HCT116 (cell line): ENCODE data around the gene AFF1. TPM values are rescaled to one million over a fixed set of nuclear protein-coding genes. Genes with fewer than 3 reads are reported as not detected.

Source experiments
- ATAC-seq: fragments of 200-7000 bp; cut with Tn5 transposase; 2 replicates; pipeline ENCODE4 v1.9.1; 2020; ENCODE audit warnings: mild to moderate bottlenecking, moderate library complexity
- BruUV-seq: library from RNA; stranded (reverse); fragments of 400-500 nt; replicated peaks from 2 replicates; lab custom pipeline; 2021; lab: Mats Ljungman, UMichigan
- CTCF ChIA-PET: fragments of 300-600 bp; sonication (Branson Sonifier 250); formaldehyde crosslinking; loops from one replicate; lab custom pipeline; 2021; ENCODE audit warnings: antibody characterized with exemption; lab: Charles Lee
- POLR2A ChIA-PET: fragments of 300-600, 350-600 bp; sonication (Branson Sonifier 250); formaldehyde crosslinking; loops from one replicate; lab custom pipeline; 2021; ENCODE audit warnings: antibody characterized with exemption; lab: Charles Lee
- RAD21 ChIA-PET, 2 experiments: fragments of 300-600 bp; sonication (Branson Sonifier 250); formaldehyde crosslinking; loops; one replicate each; lab custom pipeline; 2023; ENCODE audit warnings: low total read pairs in 2 of 2; ENCODE audit not compliant: uncharacterized antibody in 2 of 2, unreplicated experiment in 2 of 2, low non-redundant PET in 1 of 2; lab: Charles Lee
- DNase-seq: peaks from one replicate; pipeline ENCODE4 v3.0.0-alpha.2; 2010; ENCODE audit warnings: low read depth, low spot score
- H2AFZ ChIP-seq: fragments of 200-600 bp; shearing (Covaris generic), sonication (generic); 2 replicates; pipeline ENCODE4 v1.6.1; 2017; ENCODE audit warnings: low read depth, mixed run types, mixed read lengths, antibody characterized with exemption, low read length; ENCODE audit not compliant: poor library complexity, severe bottlenecking
- H3K27ac ChIP-seq: 2 replicates; pipeline ENCODE4 v1.5.1; 2012; ENCODE audit warnings: low read depth, low read length
- H3K27me3 ChIP-seq: fragments of 200-600 bp; sonication (generic); 2 replicates; pipeline ENCODE4 v1.6.1; 2016; ENCODE audit warnings: mixed run types, low read length, mixed read lengths; ENCODE audit not compliant: insufficient read depth
- H3K36me3 ChIP-seq, 2 experiments: fragments of 200-500 bp in 1 of 2; fragments of 200-600 bp in 1 of 2; sonication (Bioruptor generic) in 1 of 2; sonication (generic) in 1 of 2; 2 replicates each; pipeline versions ENCODE4 v1.5.1 to v1.6.1; 2014 to 2016; ENCODE audit warnings: low read length in 2 of 2, inconsistent platforms in 1 of 2, mixed read lengths in 1 of 2, mixed run types in 1 of 2; ENCODE audit not compliant: insufficient read depth in 2 of 2, control insufficient read depth in 1 of 2
- H3K4me1 ChIP-seq, 2 experiments: fragments of 200-600 bp in 1 of 2; sonication (generic) in 1 of 2; 2 replicates each; pipeline versions ENCODE4 v1.5.1 to v1.6.1; 2012 to 2017; ENCODE audit warnings: low read length in 2 of 2, inconsistent platforms in 1 of 2, mild to moderate bottlenecking in 1 of 2, mixed read lengths in 1 of 2, mixed run types in 1 of 2, moderate library complexity in 1 of 2; ENCODE audit not compliant: insufficient read depth in 2 of 2, control insufficient read depth in 1 of 2
- H3K4me2 ChIP-seq: fragments of 200-600 bp; sonication (generic); 2 replicates; pipeline ENCODE4 v1.6.1; 2017; ENCODE audit warnings: mixed run types, low read length, mixed read lengths
- H3K4me3 ChIP-seq, 2 experiments: fragments of 200-600 bp in 1 of 2; sonication (generic) in 1 of 2; replicated peaks in 1 of 2; 2 replicates each; pipeline ENCODE4 v1.5.1; 2011 to 2016; ENCODE audit warnings: low read length in 2 of 2, control low read depth in 1 of 2, low read depth in 1 of 2, mild to moderate bottlenecking in 1 of 2, mixed read lengths in 1 of 2, mixed run types in 1 of 2
- H3K79me2 ChIP-seq: fragments of 200-600 bp; sonication (generic); 2 replicates; pipeline ENCODE4 v1.6.1; 2017; ENCODE audit warnings: mild to moderate bottlenecking, mixed run types, low read length, moderate library complexity, mixed read lengths; ENCODE audit not compliant: insufficient read depth
- H3K9ac ChIP-seq: fragments of 200-600 bp; sonication (generic); 2 replicates; pipeline ENCODE4 v1.6.1; 2016; ENCODE audit warnings: low read length, mixed read lengths
- H3K9me2 ChIP-seq: fragments of 200-600 bp; sonication (generic), shearing (Covaris generic); 2 replicates; pipeline ENCODE4 v1.6.1; 2017; ENCODE audit warnings: mixed run types, mild to moderate bottlenecking, moderate library complexity; ENCODE audit not compliant: insufficient read depth
- H3K9me3 ChIP-seq, 2 experiments: fragments of 200-500 bp in 1 of 2; fragments of 200-600 bp in 1 of 2; sonication (Bioruptor generic) in 1 of 2; sonication (generic) in 1 of 2; 2 replicates each; pipeline ENCODE4 v1.6.1; 2014 to 2017; ENCODE audit warnings: low read length in 2 of 2, mixed read lengths in 2 of 2, inconsistent platforms in 1 of 2, low read depth in 1 of 2, mild to moderate bottlenecking in 1 of 2, mixed run types in 1 of 2, moderate library complexity in 1 of 2; ENCODE audit not compliant: control insufficient read depth in 1 of 2, insufficient read depth in 1 of 2
- H4K20me1 ChIP-seq: fragments of 200-600 bp; sonication (generic), shearing (Covaris generic); 2 replicates; pipeline ENCODE4 v1.6.1; 2017; ENCODE audit warnings: mixed run types, mild to moderate bottlenecking, moderate library complexity; ENCODE audit not compliant: insufficient read depth
- ATF3 ChIP-seq: IDR thresholded peaks from 2 replicates; pipeline ENCODE4 v1.6.1; 2012
- CBX3 ChIP-seq: IDR thresholded peaks from 2 replicates; pipeline ENCODE4 v1.6.1; 2012; ENCODE audit warnings: low read depth
- CEBPB ChIP-seq: IDR thresholded peaks from 2 replicates; pipeline ENCODE4 v1.6.1; 2012; ENCODE audit warnings: low read depth
- EGR1 ChIP-seq: IDR thresholded peaks from 2 replicates; pipeline ENCODE4 v1.6.1; 2012; ENCODE audit warnings: low read depth
- EZH2 ChIP-seq: fragments of 200-600 bp; sonication (generic); IDR thresholded peaks from 2 replicates; pipeline ENCODE4 v1.6.1; 2017; ENCODE audit warnings: antibody characterized with exemption, mixed run types
- FOSL1 ChIP-seq: IDR thresholded peaks from 2 replicates; pipeline ENCODE4 v1.6.1; 2012; ENCODE audit warnings: low read depth
- JUND ChIP-seq: IDR thresholded peaks from 2 replicates; pipeline ENCODE4 v1.6.1; 2012
- MAX ChIP-seq: IDR thresholded peaks from 2 replicates; pipeline ENCODE4 v1.6.1; 2012
- POLR2A ChIP-seq: IDR thresholded peaks from 2 replicates; pipeline ENCODE4 v1.7.0; 2011; ENCODE audit warnings: borderline replicate concordance; ENCODE audit not compliant: insufficient read depth, insufficient read length; ENCODE audit errors: extremely low read depth
- POLR2AphosphoS5 ChIP-seq: IDR thresholded peaks from 2 replicates; pipeline ENCODE4 v1.6.1; 2011; ENCODE audit warnings: mild to moderate bottlenecking, low read depth, low read length, moderate library complexity
- RAD21 ChIP-seq: IDR thresholded peaks from 2 replicates; pipeline ENCODE4 v1.6.1; 2012; ENCODE audit warnings: low read depth, mild to moderate bottlenecking
- REST ChIP-seq: IDR thresholded peaks from 2 replicates; pipeline ENCODE4 v1.6.1; 2012; ENCODE audit warnings: low read depth
- SIN3A ChIP-seq: IDR thresholded peaks from 2 replicates; pipeline ENCODE4 v1.6.1; 2012; ENCODE audit warnings: low read depth
- SP1 ChIP-seq: IDR thresholded peaks from 2 replicates; pipeline ENCODE4 v1.6.1; 2012; ENCODE audit warnings: low read depth
- TCF7L2 ChIP-seq: IDR thresholded peaks from 2 replicates; pipeline ENCODE4 v1.7.0; 2011; ENCODE audit warnings: borderline replicate concordance, inconsistent platforms; ENCODE audit not compliant: insufficient read depth, insufficient read length; ENCODE audit errors: extremely low read depth
- YY1 ChIP-seq: IDR thresholded peaks from 2 replicates; pipeline ENCODE4 v1.6.1; 2011; ENCODE audit warnings: low read length, low read depth, moderate library complexity, mild to moderate bottlenecking; ENCODE audit not compliant: insufficient replicate concordance; ENCODE audit errors: extremely low read depth
- ZBTB33 ChIP-seq: IDR thresholded peaks from 2 replicates; pipeline ENCODE4 v1.6.1; 2011; ENCODE audit warnings: mild to moderate bottlenecking, low read length, moderate library complexity; ENCODE audit not compliant: insufficient replicate concordance; ENCODE audit errors: extremely low read depth
- ZNF274 ChIP-seq: fragments of 200-500 bp; sonication (Bioruptor generic); IDR thresholded peaks from 2 replicates; pipeline ENCODE4 v1.6.1; 2014; ENCODE audit warnings: mild to moderate bottlenecking, low read depth, low read length, inconsistent platforms
- intact Hi-C: fragments of 100-400 bp; cut with micrococcal nuclease; formaldehyde crosslinking; loops from 2 replicates; pipeline ENCODE4 v1.10.0; 2022
- total RNA-seq: library from RNA; stranded (reverse); gene quantifications from one replicate; pipeline ENCODE4 v1.2.1, GENCODE V29; 2021; ENCODE audit not compliant: unreplicated experiment

AFF1 gene
- total RNA-seq, 1 experiment from 2014 or later = 43.1 TPM

- H3K27ac ChIP-seq = no peak overlapping the region
- H3K4me3 ChIP-seq = no peak overlapping the region
- CTCF ChIA-PET = no interaction called here
- peaks cover 4% of the 10 kb centered on the region; the same call in 1 of the 2 replicates for H4K20me1 ChIP-seq
- H3K9me2 ChIP-seq = no peaks in the 10 kb centered on the region
- intact Hi-C loops = no loop called here
- no peaks in the 10 kb centered on the region for H3K4me1 ChIP-seq
- H3K9me3 ChIP-seq = no peaks in the 10 kb centered on the region
- peaks cover 10% of the 10 kb centered on the region; the same call in 1 of the 2 replicates for H3K79me2 ChIP-seq
- no peak overlapping the region for H2AFZ ChIP-seq
- H3K9ac ChIP-seq = no peak overlapping the region
- no peak overlapping the region for H3K4me2 ChIP-seq
- no peaks in the 10 kb centered on the region for H3K36me3 ChIP-seq
- no peak for TF ChIP-seq ZBTB33
- no peak for TF ChIP-seq ZNF274
- TF ChIP-seq SIN3A = no peak
- TF ChIP-seq YY1 = no peak
- TF ChIP-seq EZH2 = no peak
- no peak for TF ChIP-seq FOSL1
- TF ChIP-seq RAD21 = no peak
- no peak for TF ChIP-seq MAX
- TF ChIP-seq TCF7L2 = no peak
- no peak for TF ChIP-seq CBX3
- TF ChIP-seq SP1 = no peak
- TF ChIP-seq EGR1 = no peak
- no peak for TF ChIP-seq POLR2A
- TF ChIP-seq JUND = no peak
- no peak for TF ChIP-seq ATF3
- no peak for TF ChIP-seq POLR2AphosphoS5
- TF ChIP-seq REST = no peak
- no peak for TF ChIP-seq CEBPB
- TF ChIP-seq, all 23 proteins: peak for 0
- DNase-seq (no peak), ATAC-seq (no peak)
- no TSS peak for BruUV-seq
- RAD21 ChIA-PET = no interaction called here
- POLR2A ChIA-PET = no interaction called here
- H3K27me3 ChIP-seq = no peaks in the 10 kb centered on the region
Observed at GRCh38 chr4:87067124-87067885, 132.5 kb downstream of the AFF1 start.
